Sigmoid colon (tissue), 7 donors: Measurements from ENCODE around the gene DDA1. TPM values are rescaled to one million over a fixed set of nuclear protein-coding genes. Genes with fewer than 3 reads are reported as not detected.

Experiments
- DNase-seq: peaks from one replicate; pipeline ENCODE4 v3.0.0-alpha.2; 2019
- H3K27ac ChIP-seq, 4 donors: fragments of 200-600 bp; sonication (generic); one replicate each; pipeline ENCODE4 v1.5.1; 2016 to 2019; ENCODE audit warnings: mild to moderate bottlenecking in 1 of 4
- H3K27me3 ChIP-seq, 3 donors: fragments of 200-600 bp; sonication (generic); one replicate each; pipeline ENCODE4 v1.5.1; 2019; ENCODE audit warnings: mild to moderate bottlenecking in 1 of 3
- H3K36me3 ChIP-seq, 4 donors: fragments of 200-600 bp; sonication (generic); one replicate each; pipeline ENCODE4 v1.5.1; 2016 to 2019
- H3K4me1 ChIP-seq, 4 donors: fragments of 200-600 bp; sonication (generic); one replicate each; pipeline ENCODE4 v1.5.1; 2017 to 2019
- H3K4me3 ChIP-seq, 4 donors: fragments of 200-600 bp; sonication (generic); one replicate each; pipeline ENCODE4 v1.5.1; 2017 to 2019; ENCODE audit warnings: mild to moderate bottlenecking in 2 of 4, moderate library complexity in 1 of 4
- H3K9me3 ChIP-seq, 4 donors: fragments of 200-600 bp in 3 of 4; sonication (generic) in 3 of 4; one replicate each; pipeline versions ENCODE4 v1.5.1 to v1.6.1; 2013 to 2019
- CTCF ChIP-seq, 4 experiments: fragments of 450-650 bp in 3 of 4; fragments of 200-600 bp in 1 of 4; IDR thresholded peaks; one replicate each; pipeline ENCODE4 v1.5.1; 2016 to 2019; ENCODE audit warnings: antibody characterized with exemption in 4 of 4, mild to moderate bottlenecking in 3 of 4, moderate library complexity in 2 of 4
- EP300 ChIP-seq, 4 donors: sonication (generic); formaldehyde crosslinking; IDR thresholded peaks; one replicate each; pipeline ENCODE4 v1.6.1; 2017; ENCODE audit warnings: antibody characterized with exemption in 4 of 4
- POLR2A ChIP-seq, 2 donors: fragments of 450-650 bp; IDR thresholded peaks; one replicate each; pipeline ENCODE4 v1.6.1; 2016; ENCODE audit warnings: antibody characterized with exemption in 2 of 2, mild to moderate bottlenecking in 2 of 2, moderate library complexity in 2 of 2
- POLR2AphosphoS5 ChIP-seq, 4 donors: sonication (generic); formaldehyde crosslinking; IDR thresholded peaks; one replicate each; pipeline ENCODE4 v1.6.1; 2017; ENCODE audit warnings: antibody characterized with exemption in 4 of 4
- WGBS, 2 donors: extraction: QIAGEN DNeasy Blood & Tissue Kit; methylation state at CpG; one replicate each; pipeline ENCODE4 v1.1.7; 2013; 5-methylcytosine and 5-hydroxymethylcytosine counted together
- intact Hi-C: fragments of 100-400 bp; cut with DNase I; formaldehyde crosslinking; loops from one replicate; pipeline ENCODE4 v1.15.1; 2023
- polyA plus RNA-seq, 3 donors: library from polyadenylated mRNA; stranded (reverse); fragments of 200-250 nt; gene quantifications; one replicate each; pipeline ENCODE4 v1.2.3, GENCODE V29; 2013
- total RNA-seq, 4 donors: library from RNA; depleted of rRNA; stranded (reverse); fragments of >200 nt; gene quantifications; one replicate each; pipeline ENCODE4 v1.1.0, GENCODE V29; 2016
- donor health status: healthy with polysubstance abuse.
- donor health status: Bipolar disorder and iron deficiency.
- donor health status: healthy.

The DDA1 gene
- total and polyA plus RNA-seq, 7 donors = 6.1 to 101 (median 10.3) TPM

- H3K27ac ChIP-seq = no peak overlapping the region
- no peaks in the 10 kb centered on the region for H3K27me3 ChIP-seq
- no peak for DNase-seq
- TF ChIP-seq CTCF (IDR thresholded peaks at IDR 0.05) (no peak), POLR2AphosphoS5 (IDR thresholded peaks at IDR 0.05) (no peak), EP300 (IDR thresholded peaks at IDR 0.05) (no peak), POLR2A (IDR thresholded peaks at IDR 0.05) (no peak)
- intact Hi-C loops = no loop called here
- H3K9me3 ChIP-seq = no peaks in the 10 kb centered on the region
- H3K4me1 ChIP-seq = peaks cover 0 to 40% (median 31%) of the 10 kb centered on the region in 4 donors
- H3K4me3 ChIP-seq = no peak overlapping the region
- WGBS, 2 donors = 91% methylated on average over 20 of the region's 20 CpGs
- H3K36me3 ChIP-seq = peaks cover 8 to 44% (median 20%) of the 10 kb centered on the region in 4 donors
Measured at GRCh38 chr19:17312189-17313113, 3.1 kb downstream of the DDA1 start.

- WGBS, 2 donors = 91 to 96% methylated on average over 19 of the region's 19 CpGs
Measured at GRCh38 chr19:17314007-17314593, 4.7 kb downstream of the DDA1 start.

GRCh38 chr19:17318966-17319365, 9.6 kb downstream of the DDA1 start:
- no peak for DNase-seq
- intact Hi-C loops = no loop called here
- no peak overlapping the region for H3K4me3 ChIP-seq
- TF ChIP-seq EP300 (IDR thresholded peaks at IDR 0.05) (no peak), POLR2A (IDR thresholded peaks at IDR 0.05) (no peak), CTCF (IDR thresholded peaks at IDR 0.05) (no peak), POLR2AphosphoS5 (IDR thresholded peaks at IDR 0.05) (no peak)
- WGBS, 2 donors = 72 to 73% methylated on average over 6 of the region's 6 CpGs
- H3K4me1 ChIP-seq = peaks cover 0 to 5% (median 0%) of the 10 kb centered on the region in 4 donors
- H3K27me3 ChIP-seq = peaks cover 0 to 5% (median 0%) of the 10 kb centered on the region in 3 donors
- H3K36me3 ChIP-seq = peaks cover 17 to 81% (median 39%) of the 10 kb centered on the region in 4 donors
- no peaks in the 10 kb centered on the region for H3K9me3 ChIP-seq
- H3K27ac ChIP-seq = no peak overlapping the region

More at GRCh38 chr19:17314007-17314593, 4.7 kb downstream of the DDA1 start:
- Histone ChIP-seq H3K36me3 (peaks cover 8 to 60% (median 23%) of the 10 kb centered on the region in 4 donors), H3K27ac (no peak overlapping the region), H3K27me3 (no peaks in the 10 kb centered on the region), H3K4me1 (peaks cover 0 to 30% (median 25%) of the 10 kb centered on the region in 4 donors), H3K9me3 (no peaks in the 10 kb centered on the region), H3K4me3 (no peak overlapping the region)
- intact Hi-C loops = no loop called here
- DNase-seq = peak; percentile 56
- TF ChIP-seq EP300 (IDR thresholded peaks at IDR 0.05) = no peak

GRCh38 chr19:17319473-17320238, 10.3 kb downstream of the DDA1 start:
- intact Hi-C loops = no loop called here
- Histone ChIP-seq H3K36me3 (peaks cover 11 to 74% (median 33%) of the 10 kb centered on the region in 4 donors), H3K27ac (no peak overlapping the region), H3K9me3 (no peaks in the 10 kb centered on the region), H3K4me3 (no peak overlapping the region), H3K4me1 (peaks cover 0 to 5% (median 0%) of the 10 kb centered on the region in 4 donors), H3K27me3 (peaks cover 0 to 5% (median 0%) of the 10 kb centered on the region in 3 donors)
- DNase-seq = no peak
- WGBS, 2 donors = 90 to 93% methylated on average over 40 of the region's 40 CpGs
- TF ChIP-seq CTCF (IDR thresholded peaks at IDR 0.05) (no peak), POLR2A (IDR thresholded peaks at IDR 0.05) (no peak), EP300 (IDR thresholded peaks at IDR 0.05) (no peak), POLR2AphosphoS5 (IDR thresholded peaks at IDR 0.05) (no peak)
